Measurements from ENCODE around the gene NOS1AP. TPM values are rescaled to one million over a fixed set of nuclear protein-coding genes. Genes with fewer than 3 reads are reported as not detected.

The NOS1AP gene
- total RNA-seq, 1 experiment from 2014 or later, result 2.4 TPM

DNA sequence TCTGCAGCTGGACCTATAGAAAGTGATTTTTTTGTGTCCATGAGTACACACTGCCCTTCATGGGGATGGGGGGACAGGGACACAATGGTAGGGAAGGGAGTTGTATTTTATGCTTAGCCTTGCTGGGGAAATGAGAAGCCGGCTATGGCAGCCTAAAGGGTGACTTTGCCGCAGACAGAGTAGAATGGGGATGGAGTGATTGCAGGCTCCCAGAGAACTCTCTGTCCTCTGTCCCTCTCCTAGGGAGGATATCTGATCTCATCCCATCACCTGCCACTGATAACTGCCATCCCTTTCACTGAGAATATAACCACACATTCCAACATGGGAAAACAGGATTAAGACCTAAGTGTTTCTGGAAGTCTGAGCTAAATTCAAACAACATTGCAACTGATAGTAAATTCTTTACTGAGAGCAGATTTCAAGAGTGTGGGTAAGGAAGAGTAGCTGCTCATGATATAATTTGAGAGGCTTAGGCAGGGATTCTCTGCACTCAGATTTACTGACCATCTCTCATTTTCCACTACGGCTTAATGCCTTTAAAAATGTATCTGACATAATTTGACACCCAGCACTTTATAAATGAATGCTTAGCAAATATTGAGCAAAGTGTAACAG is 328.6 kb downstream of the NOS1AP start:
- intact Hi-C loops (cut with micrococcal nuclease), result loop anchor here (10.0 kb wide), 1 partner anchor 603 kb away; no protein-coding TSS in a partner anchor
- POLR2A ChIA-PET, result no interaction called here
- no peak for DNase-seq (ENCODE audit: unreplicated experiment)
- TF ChIP-seq, protein P1, sequence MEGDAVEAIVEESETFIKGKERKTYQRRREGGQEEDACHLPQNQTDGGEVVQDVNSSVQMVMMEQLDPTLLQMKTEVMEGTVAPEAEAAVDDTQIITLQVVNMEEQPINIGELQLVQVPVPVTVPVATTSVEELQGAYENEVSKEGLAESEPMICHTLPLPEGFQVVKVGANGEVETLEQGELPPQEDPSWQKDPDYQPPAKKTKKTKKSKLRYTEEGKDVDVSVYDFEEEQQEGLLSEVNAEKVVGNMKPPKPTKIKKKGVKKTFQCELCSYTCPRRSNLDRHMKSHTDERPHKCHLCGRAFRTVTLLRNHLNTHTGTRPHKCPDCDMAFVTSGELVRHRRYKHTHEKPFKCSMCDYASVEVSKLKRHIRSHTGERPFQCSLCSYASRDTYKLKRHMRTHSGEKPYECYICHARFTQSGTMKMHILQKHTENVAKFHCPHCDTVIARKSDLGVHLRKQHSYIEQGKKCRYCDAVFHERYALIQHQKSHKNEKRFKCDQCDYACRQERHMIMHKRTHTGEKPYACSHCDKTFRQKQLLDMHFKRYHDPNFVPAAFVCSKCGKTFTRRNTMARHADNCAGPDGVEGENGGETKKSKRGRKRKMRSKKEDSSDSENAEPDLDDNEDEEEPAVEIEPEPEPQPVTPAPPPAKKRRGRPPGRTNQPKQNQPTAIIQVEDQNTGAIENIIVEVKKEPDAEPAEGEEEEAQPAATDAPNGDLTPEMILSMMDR (IDR thresholded peaks at IDR 0.05; ENCODE audit: unreplicated experiment), result no peak
- CTCF ChIA-PET, result interaction anchor here (0.7 to 2.4 kb wide), 8 partner anchors 9 to 343 kb away, joined by 3 to 8 read pairs (median 4); no protein-coding TSS in a partner anchor
- Mint-ChIP-seq H3K4me1 (ENCODE audit: insufficient read depth, unreplicated experiment) (no peaks in the 10 kb centered on the region), H3K27ac (ENCODE audit: low read depth, unreplicated experiment) (no peak overlapping the region), H3K27me3 (ENCODE audit: insufficient read depth, unreplicated experiment) (peaks cover 40% of the 10 kb centered on the region), H3K36me3 (ENCODE audit: insufficient read depth, unreplicated experiment) (no peaks in the 10 kb centered on the region), H3K9me3 (ENCODE audit: unreplicated experiment) (no peaks in the 10 kb centered on the region), H3K4me3 (ENCODE audit: unreplicated experiment) (no peak overlapping the region)
- BruUV-seq (replicated peaks), result no TSS peak

DNA sequence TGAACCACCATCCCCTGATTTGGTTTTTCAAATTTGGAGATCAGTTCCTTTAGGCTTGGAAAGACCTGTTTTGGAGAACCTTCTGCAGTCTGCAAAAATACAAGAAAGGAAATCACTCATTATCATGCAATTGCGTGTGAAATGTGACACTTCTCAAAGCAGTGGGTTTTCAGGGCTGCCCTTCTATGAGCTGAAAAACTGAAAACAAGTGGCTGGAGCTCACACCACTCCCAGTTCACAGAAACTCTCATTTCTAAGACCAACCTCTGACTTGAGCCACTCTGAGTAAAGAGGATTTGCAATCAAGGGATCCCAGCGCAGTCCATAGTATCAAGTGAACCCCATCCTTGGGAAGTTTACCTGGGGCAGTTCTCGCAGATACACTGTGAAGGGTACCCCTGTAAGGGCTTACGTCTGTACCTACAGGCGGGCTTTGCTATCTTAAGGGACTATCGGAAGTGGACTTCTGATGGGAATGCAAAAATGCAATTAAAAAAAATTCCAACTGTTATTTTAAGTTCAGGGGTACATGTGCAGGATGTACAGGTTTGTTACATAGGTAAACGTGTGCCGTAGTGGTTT is 329.6 kb downstream of the NOS1AP start:
- ChIA-PET CTCF (interaction anchor here (0.6 to 2.4 kb wide), 8 partner anchors 10 to 362 kb away, joined by 3 to 8 read pairs (median 4); partner anchors contain the start of gene SPATA46), POLR2A (interaction anchor here (0.9 kb wide), 1 partner anchor 12 kb away, joined by 3 read pairs; no protein-coding TSS in a partner anchor)
- intact Hi-C loops (cut with micrococcal nuclease), result loop anchor here (10.0 kb wide), 1 partner anchor 604 kb away; no protein-coding TSS in a partner anchor
- Mint-ChIP-seq H3K27ac (ENCODE audit: low read depth, unreplicated experiment) (no peak overlapping the region), H3K9me3 (ENCODE audit: unreplicated experiment) (no peaks in the 10 kb centered on the region), H3K27me3 (ENCODE audit: insufficient read depth, unreplicated experiment) (peaks cover 40% of the 10 kb centered on the region), H3K36me3 (ENCODE audit: insufficient read depth, unreplicated experiment) (no peaks in the 10 kb centered on the region), H3K4me1 (ENCODE audit: insufficient read depth, unreplicated experiment) (no peaks in the 10 kb centered on the region), H3K4me3 (ENCODE audit: unreplicated experiment) (no peak overlapping the region)
- TF ChIP-seq, protein P1 (IDR thresholded peaks at IDR 0.05; ENCODE audit: unreplicated experiment), result no peak
- BruUV-seq (replicated peaks), result no TSS peak
- no peak for DNase-seq (ENCODE audit: unreplicated experiment)

DNA sequence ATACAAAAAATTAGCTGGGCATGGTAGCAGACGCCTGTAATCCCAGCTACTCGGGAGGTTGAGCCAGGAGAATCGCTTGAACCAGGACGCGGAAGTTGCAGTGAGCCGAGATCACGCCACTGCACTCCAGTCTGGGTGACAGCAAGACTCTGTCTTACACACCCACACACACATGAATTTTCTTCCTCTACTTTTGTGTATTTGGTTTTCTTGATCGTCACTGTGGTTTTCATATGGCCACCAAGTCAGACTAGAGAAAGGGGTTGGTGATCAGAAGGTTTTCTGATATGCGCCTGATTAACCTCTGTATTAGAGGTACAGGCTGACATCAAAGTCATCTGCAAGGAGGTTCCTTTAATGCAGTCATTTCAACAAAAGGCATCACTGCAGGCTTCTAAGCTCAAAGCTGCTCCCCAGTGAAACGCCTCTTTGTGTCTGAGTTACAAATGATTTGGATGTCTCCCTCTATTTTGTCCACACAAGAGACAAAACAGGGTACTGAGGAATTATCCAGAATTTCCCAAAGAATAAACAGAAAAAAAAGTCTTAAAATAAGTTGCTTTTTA is 331.4 kb downstream of the NOS1AP start:
- CTCF ChIA-PET, result interaction anchor here (1.2 to 3.3 kb wide), 4 partner anchors 9 to 364 kb away, joined by 3 to 19 read pairs (median 5); no protein-coding TSS in a partner anchor
- no peak overlapping the region for H3K4me3 Mint-ChIP-seq (ENCODE audit: unreplicated experiment)
- BruUV-seq (replicated peaks), result no TSS peak
- POLR2A ChIA-PET, result no interaction called here
- peaks cover 8% of the 10 kb centered on the region for H3K4me1 Mint-ChIP-seq (ENCODE audit: insufficient read depth, unreplicated experiment)
- H3K27me3 Mint-ChIP-seq (ENCODE audit: insufficient read depth, unreplicated experiment), result peaks cover 38% of the 10 kb centered on the region
- H3K9me3 Mint-ChIP-seq (ENCODE audit: unreplicated experiment), result no peaks in the 10 kb centered on the region
- TF ChIP-seq, protein P1 (IDR thresholded peaks at IDR 0.05; ENCODE audit: unreplicated experiment), result no peak
- DNase-seq (ENCODE audit: unreplicated experiment), result no peak
- intact Hi-C loops (cut with micrococcal nuclease), result no loop called here
- H3K36me3 Mint-ChIP-seq (ENCODE audit: insufficient read depth, unreplicated experiment), result no peaks in the 10 kb centered on the region
- H3K27ac Mint-ChIP-seq (ENCODE audit: low read depth, unreplicated experiment), result no peak overlapping the region

DNA sequence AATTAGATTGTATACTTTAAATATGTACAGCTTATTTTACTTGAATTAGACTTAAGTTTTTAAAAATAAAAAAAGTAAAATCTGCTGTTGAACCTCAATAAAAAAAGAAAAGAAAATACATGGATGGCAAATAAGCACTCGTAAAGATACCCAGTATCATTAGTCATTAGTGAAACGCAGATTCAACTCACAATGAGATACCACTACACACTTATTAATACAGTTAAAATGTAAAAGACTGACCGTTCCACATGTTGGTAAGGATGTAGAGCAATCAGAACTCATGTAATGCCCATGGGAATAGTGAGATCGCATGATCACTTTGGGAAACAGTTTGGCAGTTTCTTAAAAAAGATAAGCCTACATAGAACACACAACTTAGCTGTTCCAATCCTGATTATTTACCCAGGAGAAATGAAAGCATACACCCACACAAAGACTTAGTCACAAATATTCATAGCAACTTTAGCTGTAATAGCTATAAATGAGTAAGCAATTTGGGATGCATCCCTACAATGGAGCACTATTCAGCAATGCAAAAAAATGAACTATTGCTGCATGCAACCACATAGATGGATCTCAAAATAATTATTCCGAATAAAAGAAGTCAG is 335.2 kb downstream of the NOS1AP start:
- H3K36me3 Mint-ChIP-seq (ENCODE audit: insufficient read depth, unreplicated experiment), result no peaks in the 10 kb centered on the region
- no peaks in the 10 kb centered on the region for H3K9me3 Mint-ChIP-seq (ENCODE audit: unreplicated experiment)
- H3K4me3 Mint-ChIP-seq (ENCODE audit: unreplicated experiment), result no peak overlapping the region
- TF ChIP-seq, protein P1 (IDR thresholded peaks at IDR 0.05; ENCODE audit: unreplicated experiment), result no peak
- ChIA-PET POLR2A (interaction anchor here (0.7 to 1.1 kb wide), 5 partner anchors 9 to 348 kb away, joined by 3 to 4 read pairs (median 3); partner anchors contain the start of gene C1orf226), CTCF (interaction anchor here (0.6 to 1.6 kb wide), 10 partner anchors 13 to 664 kb away, joined by 3 to 4 read pairs (median 3); no protein-coding TSS in a partner anchor)
- BruUV-seq (replicated peaks), result no TSS peak
- peaks cover under 1% of the 10 kb centered on the region for H3K27me3 Mint-ChIP-seq (ENCODE audit: insufficient read depth, unreplicated experiment)
- intact Hi-C loops (cut with micrococcal nuclease), result no loop called here
- peaks cover 11% of the 10 kb centered on the region for H3K4me1 Mint-ChIP-seq (ENCODE audit: insufficient read depth, unreplicated experiment)
- H3K27ac Mint-ChIP-seq (ENCODE audit: low read depth, unreplicated experiment), result no peak overlapping the region
- peak; percentile 56 for DNase-seq (ENCODE audit: unreplicated experiment)
